Measurements from ENCODE around the gene CAPN9. TPM values are rescaled to one million over a fixed set of nuclear protein-coding genes. Genes with fewer than 3 reads are reported as not detected.
"Not testable (repeated sequence)": the region's sequence is repeated elsewhere in the genome, so short reads cannot be mapped to it uniquely, and the experiment has no call there.

CAPN9 gene
- total RNA-seq, 2 experiments from 2014 or later, result not detected

DNA sequence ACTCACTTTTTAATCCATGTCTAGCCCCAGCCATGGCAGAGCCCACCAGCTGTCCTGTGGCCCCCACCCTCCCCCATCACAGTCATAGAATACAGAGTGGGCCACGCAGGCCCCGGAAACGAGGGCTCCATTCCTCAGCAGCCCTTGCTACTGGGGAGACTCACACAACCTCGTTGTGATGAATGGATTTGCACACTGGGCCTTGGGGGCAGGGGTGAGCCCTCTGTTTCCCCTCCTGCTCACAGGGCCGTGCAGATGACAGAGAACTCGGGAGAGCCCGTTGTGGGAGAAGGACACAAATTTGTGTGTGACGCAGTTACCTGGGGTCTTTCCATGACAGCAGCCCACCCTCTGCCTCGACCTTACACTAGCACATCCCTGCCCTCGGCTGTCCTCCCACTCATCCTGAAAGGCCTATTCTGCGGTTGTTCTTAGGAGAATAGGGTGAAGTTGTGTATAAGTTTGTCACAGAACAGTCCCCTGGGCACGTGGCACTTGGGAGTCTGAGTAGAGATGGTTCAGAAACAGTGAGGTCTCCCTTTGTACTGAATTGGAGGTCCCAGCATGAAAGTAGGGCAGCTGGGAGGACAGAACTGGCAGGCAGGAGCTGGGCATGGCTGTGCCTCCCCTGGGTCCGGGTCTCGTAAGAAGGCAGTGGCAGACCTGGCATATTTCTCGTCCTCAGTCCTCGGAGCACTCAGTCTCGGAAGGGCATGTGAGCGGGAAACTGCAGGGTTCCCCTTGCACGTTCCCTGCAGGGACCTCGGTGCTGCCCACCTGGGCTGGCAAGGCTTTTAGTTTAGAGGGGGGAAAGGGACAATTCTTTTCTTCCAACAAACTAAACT is 40.1 kb upstream of the CAPN9 start:
- H3K4me3 Mint-ChIP-seq, result no peak overlapping the region
- POLR2A ChIA-PET, result no interaction called here
- DNase-seq (no peak), ATAC-seq (ENCODE audit: low read depth) (no peak)
- H3K4me1 Mint-ChIP-seq, result peaks cover 11% of the 10 kb centered on the region
- H3K9me3 Mint-ChIP-seq, result no peaks in the 10 kb centered on the region
- no peaks in the 10 kb centered on the region for H3K36me3 Mint-ChIP-seq
- H3K27ac Mint-ChIP-seq, result no peak overlapping the region
- peaks cover 11% of the 10 kb centered on the region for H3K27me3 Mint-ChIP-seq

DNA sequence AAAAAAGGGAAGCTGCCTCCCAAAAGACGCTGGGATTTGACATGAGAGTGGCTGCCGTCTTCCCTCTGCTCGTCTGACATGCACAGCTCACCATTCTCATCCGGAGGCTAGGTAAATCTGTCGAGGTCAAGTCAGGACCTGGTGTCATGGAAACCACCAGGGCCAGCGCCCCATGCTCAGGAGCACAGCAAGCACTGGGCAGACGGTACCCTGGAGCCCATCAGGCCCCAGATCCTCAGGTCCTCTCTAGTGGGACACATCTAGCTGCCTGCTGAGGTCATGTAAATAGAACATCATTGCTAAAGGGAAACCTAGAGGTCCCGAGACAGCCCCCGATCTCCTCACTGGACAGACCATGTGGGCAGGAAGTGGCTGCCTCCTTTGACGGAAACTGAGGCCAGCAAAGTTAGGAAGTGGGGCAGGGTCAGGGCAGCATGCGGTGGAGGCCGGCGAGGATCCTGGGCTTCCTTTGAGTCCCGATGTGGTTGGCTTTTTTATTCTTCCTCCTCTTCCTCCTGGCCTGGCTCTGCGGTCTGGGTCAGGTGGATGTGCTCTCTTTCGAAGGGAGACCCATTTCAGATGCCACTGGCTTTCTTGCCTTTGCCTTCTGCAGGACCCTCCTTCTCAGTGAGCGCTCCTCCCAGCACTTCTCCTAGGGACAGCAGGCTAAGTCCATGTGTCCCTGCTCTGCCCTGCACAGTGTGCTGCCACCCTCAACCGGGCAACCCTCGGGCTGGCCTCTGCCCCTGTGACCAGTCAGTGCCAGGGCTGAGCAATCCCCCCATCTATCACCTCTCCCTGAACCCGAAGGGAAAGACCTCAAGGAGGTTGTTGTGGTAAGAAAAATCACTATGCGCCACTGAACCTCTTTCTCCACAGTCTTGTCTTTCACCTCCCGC is 39.2 kb upstream of the CAPN9 start:
- Mint-ChIP-seq H3K9me3 (no peaks in the 10 kb centered on the region), H3K27ac (no peak overlapping the region)

DNA sequence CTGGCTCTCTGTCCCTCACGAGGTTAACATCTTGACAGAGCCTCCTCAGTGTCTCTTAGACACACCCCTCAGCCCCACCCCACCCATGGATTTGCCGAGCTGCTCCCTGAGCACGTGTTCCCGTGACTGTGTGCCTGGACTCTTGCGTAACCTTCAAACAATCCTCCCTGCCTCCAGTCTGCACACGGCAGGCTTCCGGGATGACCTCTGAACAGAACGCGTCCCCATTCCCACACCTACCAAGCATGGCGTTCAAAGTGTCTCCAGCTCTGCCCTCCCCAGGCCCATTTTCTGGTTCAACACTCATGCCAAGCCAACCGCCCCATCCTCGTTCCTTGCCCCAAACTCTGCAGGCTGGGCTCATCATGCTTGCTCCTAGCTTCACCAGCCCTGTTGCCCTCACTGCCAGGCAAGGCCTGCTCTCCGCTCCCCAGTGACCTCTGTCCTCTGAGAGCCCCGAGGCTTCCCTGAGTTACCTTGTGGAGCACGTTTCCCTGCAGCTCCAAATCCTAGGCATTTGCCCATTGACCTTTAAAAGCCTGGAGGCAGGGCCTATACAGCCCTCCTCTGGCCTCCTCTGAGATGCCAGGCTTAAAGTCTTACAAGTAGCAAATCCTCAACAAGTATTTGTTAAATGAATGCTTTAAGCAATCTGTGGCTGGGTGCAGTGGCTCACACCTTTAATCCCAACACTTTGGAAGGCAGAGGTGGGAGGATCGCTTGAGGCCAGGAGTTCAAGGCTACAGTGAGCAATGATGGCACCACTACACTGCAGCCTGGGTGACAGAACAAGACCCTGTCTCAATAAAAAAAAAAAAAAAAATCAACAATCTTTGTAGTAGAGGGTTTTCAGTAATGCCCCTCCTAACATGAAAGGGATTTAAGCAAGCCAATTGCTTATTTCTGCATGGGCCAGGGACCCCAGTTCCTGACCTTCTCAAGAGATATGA is 38.3 kb upstream of the CAPN9 start:
- Mint-ChIP-seq H3K4me3 (no peak overlapping the region), H3K27me3 (peaks cover 17% of the 10 kb centered on the region), H3K4me1 (peaks cover 11% of the 10 kb centered on the region), H3K9me3 (no peaks in the 10 kb centered on the region), H3K36me3 (no peaks in the 10 kb centered on the region), H3K27ac (no peak overlapping the region)
- DNase-seq, result no peak
- POLR2A ChIA-PET, result no interaction called here
- ATAC-seq (ENCODE audit: low read depth), result no peak

More for the DNA sequence above, 39.2 kb upstream of the CAPN9 start:
- H3K4me1 Mint-ChIP-seq, result peaks cover 11% of the 10 kb centered on the region
- no peaks in the 10 kb centered on the region for H3K36me3 Mint-ChIP-seq
- ATAC-seq (ENCODE audit: low read depth) (no peak), DNase-seq (no peak)
- peak overlapping the region; percentile 47 for H3K4me3 Mint-ChIP-seq
- POLR2A ChIA-PET, result no interaction called here
- peaks cover 11% of the 10 kb centered on the region for H3K27me3 Mint-ChIP-seq

DNA sequence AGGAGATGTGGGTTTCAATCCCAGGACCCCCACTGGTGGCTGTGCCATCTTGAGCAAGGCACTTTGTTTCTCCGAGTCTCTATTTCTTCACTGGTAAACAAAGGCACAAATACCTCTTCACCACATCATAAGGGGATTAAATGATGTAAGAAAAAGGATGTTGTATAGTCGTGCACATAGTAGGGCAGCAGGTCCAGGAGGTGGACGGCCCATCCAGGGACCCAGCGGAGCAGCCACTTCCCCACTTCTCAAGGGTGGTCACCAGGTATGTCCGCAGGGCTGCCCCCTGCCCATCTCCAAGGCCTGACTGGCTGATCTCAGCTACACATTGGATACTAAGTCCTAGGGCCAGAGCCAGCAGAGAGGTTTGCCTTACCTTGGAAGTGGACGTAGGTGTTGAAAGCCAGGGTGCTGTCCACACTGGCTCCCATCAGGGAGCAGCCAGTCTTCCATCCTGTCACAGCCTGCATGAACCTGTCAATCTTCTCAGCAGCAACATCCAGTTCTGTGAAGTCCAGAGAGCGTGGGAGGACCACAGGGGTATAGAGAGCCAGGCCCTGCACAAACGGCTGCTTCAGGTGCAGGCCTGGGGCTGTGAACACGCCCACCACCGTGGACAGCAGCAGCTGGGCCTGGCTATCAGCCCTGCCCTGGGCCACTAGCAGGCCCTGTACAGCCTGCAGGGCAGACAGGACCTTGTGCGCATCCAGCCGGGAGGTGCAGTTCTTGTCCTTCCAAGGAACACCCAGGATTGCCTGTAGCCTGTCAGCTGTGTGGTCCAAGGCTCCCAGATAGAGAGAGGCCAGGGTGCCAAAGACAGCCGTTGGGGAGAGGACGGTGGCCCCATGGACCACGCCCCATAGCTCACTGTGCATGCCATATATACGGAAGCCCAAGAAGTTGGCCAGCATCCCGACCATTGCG is 37.3 kb upstream of the CAPN9 start:
- POLR2A ChIA-PET, result no interaction called here
- H3K9me3 Mint-ChIP-seq, result no peaks in the 10 kb centered on the region
- peaks cover 22% of the 10 kb centered on the region for H3K27me3 Mint-ChIP-seq
- no peak overlapping the region for H3K27ac Mint-ChIP-seq
- DNase-seq, result no peak
- H3K4me1 Mint-ChIP-seq, result peaks cover 11% of the 10 kb centered on the region
- H3K36me3 Mint-ChIP-seq, result no peaks in the 10 kb centered on the region
- no peak for ATAC-seq (ENCODE audit: low read depth)
- H3K4me3 Mint-ChIP-seq, result no peak overlapping the region

DNA sequence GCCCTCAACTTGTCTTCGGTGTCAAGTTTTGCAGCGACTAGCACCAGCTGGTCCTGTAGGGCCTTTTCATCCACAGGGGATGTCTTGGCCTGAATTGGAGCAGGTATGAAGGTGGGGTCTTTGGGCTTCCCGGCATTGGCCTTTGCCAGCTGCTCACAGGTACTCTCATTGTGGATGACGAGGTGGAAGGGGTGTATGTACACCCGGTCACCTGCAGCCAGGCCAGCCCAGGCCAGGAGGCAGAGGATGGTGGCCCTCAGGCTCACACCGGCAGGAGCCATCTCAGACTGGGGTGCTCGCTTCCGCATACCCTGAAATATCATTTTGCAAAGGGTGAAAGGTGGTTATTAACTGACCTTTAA is 36.7 kb upstream of the CAPN9 start:
- Mint-ChIP-seq H3K27ac (no peak overlapping the region), H3K27me3 (peaks cover 23% of the 10 kb centered on the region), H3K9me3 (no peaks in the 10 kb centered on the region), H3K36me3 (no peaks in the 10 kb centered on the region), H3K4me1 (peaks cover 11% of the 10 kb centered on the region), H3K4me3 (no peak overlapping the region)
- DNase-seq (no peak), ATAC-seq (ENCODE audit: low read depth) (no peak)
- POLR2A ChIA-PET, result no interaction called here

DNA sequence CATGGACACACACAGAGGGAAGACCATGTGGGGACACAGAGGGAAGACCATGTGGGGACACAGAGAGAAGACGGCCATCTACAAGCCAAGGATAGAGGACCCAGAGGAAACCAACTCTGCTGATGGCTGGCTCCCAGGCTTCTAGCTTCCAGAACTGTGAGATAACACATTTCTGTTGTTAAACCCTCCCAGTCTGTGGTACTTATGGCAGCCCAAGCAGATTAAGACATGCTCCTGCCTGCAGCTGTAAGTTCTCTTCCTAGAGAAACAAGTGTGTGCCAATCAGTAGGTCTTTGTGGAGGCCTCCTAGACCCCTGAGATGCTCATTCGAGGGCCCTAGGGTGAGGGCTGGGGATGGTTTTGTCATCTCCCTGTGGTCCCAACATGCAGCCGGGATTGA is 35.9 kb upstream of the CAPN9 start:
- Mint-ChIP-seq H3K4me3 (no peak overlapping the region), H3K36me3 (no peaks in the 10 kb centered on the region), H3K9me3 (no peaks in the 10 kb centered on the region), H3K4me1 (peaks cover 11% of the 10 kb centered on the region), H3K27me3 (peaks cover 23% of the 10 kb centered on the region), H3K27ac (no peak overlapping the region)
- DNase-seq, result no peak
- POLR2A ChIA-PET, result no interaction called here
- ATAC-seq (ENCODE audit: low read depth), result no peak

DNA sequence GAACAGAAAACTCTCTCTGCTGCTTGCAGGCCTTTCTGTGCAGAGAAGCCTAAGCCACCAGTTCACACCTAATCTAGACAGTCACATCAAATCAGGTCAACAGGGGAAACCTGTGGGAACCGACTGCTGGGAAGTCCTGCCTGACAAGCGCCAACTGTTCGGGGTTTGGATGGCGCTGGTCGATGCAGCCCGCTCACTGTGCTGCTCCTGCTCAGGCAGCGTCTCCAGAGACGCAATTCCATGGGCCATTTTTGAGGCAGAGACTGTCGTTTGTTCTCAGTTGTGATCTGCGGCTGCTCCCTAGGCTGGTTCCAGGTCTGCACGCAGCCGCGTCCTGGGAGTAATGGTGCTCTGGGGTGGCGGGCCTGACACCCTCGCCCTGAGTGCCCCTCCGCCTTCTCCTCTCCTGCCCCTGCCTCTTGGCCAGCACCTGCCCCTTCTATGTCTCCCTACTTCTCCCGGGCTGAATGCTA is 34.7 kb upstream of the CAPN9 start:
- no peaks in the 10 kb centered on the region for H3K36me3 Mint-ChIP-seq
- H3K9me3 Mint-ChIP-seq, result peaks cover 2% of the 10 kb centered on the region
- H3K27ac Mint-ChIP-seq, result no peak overlapping the region
- ATAC-seq (ENCODE audit: low read depth) (no peak), DNase-seq (no peak)
- peaks cover 11% of the 10 kb centered on the region for H3K4me1 Mint-ChIP-seq
- POLR2A ChIA-PET, result no interaction called here
- peaks cover 23% of the 10 kb centered on the region for H3K27me3 Mint-ChIP-seq
- H3K4me3 Mint-ChIP-seq, result no peak overlapping the region

DNA sequence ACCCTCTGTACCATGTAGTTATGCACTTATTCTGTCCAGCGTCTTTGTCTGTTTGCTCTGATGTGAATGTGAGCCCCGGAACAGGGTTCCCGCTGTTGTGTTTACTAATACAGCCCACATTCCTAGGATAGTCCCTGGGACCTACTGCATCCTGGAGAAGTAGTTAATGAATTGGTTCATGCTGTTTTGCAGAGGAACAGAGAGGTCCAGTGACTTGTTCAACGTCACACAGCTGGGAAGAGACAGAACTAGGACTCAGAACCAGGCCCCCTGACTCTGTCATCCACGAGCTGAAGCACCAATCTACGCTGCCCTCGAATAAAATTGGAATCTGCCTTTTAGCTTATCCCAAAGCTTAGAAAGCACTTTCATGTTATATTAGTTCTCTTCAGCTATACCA is 34.0 kb upstream of the CAPN9 start:
- H3K36me3 Mint-ChIP-seq, result no peaks in the 10 kb centered on the region
- ATAC-seq (ENCODE audit: low read depth) (no peak), DNase-seq (no peak)
- H3K9me3 Mint-ChIP-seq, result peaks cover 2% of the 10 kb centered on the region
- POLR2A ChIA-PET, result no interaction called here
- H3K4me1 Mint-ChIP-seq, result peaks cover 6% of the 10 kb centered on the region
- H3K27me3 Mint-ChIP-seq, result peaks cover 19% of the 10 kb centered on the region
- no peak overlapping the region for H3K4me3 Mint-ChIP-seq
- H3K27ac Mint-ChIP-seq, result no peak overlapping the region

DNA sequence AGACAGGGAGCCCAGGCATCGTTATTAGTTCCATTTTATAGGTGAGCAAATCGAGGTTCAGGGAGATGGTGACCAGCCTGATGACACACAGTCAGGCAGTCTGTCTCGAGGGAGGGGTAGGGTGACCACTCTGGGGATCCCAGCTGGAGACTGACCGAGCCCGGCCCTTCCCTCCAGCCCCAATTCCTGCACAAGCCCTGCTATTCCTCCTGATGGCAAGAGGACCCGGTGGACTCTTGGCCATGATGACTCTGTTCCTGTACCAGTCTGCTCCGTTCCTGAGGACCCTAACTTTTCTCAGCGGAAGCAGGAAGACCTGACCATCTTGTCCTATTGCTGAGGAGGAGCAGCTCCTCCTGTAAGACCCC is 33.7 kb upstream of the CAPN9 start:
- no peak for DNase-seq
- H3K36me3 Mint-ChIP-seq, result no peaks in the 10 kb centered on the region
- ATAC-seq (ENCODE audit: low read depth), result no peak
- peaks cover 2% of the 10 kb centered on the region for H3K9me3 Mint-ChIP-seq
- POLR2A ChIA-PET, result no interaction called here
- H3K4me3 Mint-ChIP-seq, result no peak overlapping the region
- peaks cover 2% of the 10 kb centered on the region for H3K4me1 Mint-ChIP-seq
- H3K27ac Mint-ChIP-seq, result no peak overlapping the region
- peaks cover 17% of the 10 kb centered on the region for H3K27me3 Mint-ChIP-seq

DNA sequence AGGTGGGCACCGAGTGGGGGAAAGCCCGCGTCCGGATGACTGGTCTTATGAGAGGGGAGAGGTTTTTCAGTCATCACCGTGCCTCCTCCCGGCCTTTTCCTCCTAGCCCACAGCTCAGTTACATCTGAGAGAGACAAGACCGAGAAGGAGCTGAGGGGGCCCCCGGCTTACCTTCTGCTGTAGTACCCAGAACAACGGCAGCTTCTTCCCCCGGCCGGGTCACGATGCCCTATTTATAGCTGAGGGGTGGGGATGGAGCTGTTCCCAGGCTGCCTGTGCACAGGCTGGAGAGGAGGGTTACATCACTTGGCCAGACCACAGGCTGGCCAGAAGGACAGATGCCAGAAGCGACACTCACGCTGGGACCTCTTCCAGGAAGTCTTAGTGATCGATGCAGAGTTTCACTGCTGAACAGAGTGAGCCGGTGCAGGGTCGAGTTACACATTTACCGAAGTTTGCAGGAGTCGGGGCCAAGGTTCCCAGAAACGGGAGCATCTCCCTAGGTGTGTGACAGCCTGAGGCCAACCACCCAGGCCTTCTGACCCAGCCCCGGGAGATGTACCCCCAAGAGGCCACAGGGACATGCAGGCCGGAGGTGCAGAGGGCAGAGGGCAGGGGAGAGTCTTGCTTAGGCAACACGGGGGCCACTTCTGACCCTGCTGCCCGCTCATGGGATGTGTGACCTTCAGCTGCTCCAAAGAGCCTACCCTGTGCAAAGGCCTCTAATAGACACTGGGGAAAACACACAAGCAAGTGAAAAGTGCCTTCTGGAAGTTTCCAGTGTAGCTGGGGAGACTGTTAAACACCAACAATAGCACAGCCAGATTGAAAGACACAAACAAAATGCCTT is 33.0 kb upstream of the CAPN9 start, which contains the start of gene AGT:
Gene AGT, minus strand, starts transcription at position 208 of the 850 bp plus-strand sequence. CDS start 3,299 bp downstream, outside the sequence.
- no peaks in the 10 kb centered on the region for H3K36me3 Mint-ChIP-seq
- DNase-seq, result no peak
- no peak within 1 kb of the TSS for H3K27ac Mint-ChIP-seq
- H3K4me1 Mint-ChIP-seq, result no peaks in the 10 kb centered on the region
- POLR2A ChIA-PET, result no interaction called here
- H3K4me3 Mint-ChIP-seq, result no peak within 1 kb of the TSS
- peaks cover 2% of the 10 kb centered on the region for H3K9me3 Mint-ChIP-seq
- peaks cover 15% of the 10 kb centered on the region for H3K27me3 Mint-ChIP-seq
- no peak for ATAC-seq (ENCODE audit: low read depth)

DNA sequence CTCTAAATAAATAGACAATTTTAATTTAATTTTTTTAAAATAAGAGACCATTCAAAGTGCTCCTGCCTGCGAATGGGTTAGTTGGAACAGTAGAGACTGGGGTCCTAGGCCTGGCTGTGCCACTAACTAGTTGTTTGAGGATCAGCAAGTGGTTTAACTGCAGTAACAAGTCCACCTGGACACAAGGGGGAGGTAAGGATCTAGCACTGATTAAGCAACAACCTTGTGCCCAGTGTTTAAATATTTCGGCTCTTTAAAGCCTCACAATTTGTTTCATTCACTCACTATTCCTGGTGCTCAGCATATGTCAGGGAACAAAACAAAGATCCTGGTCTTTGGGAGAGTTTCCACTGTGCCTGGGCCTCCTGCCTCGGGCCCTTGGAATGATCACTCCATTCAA is 31.7 kb upstream of the CAPN9 start:
- no peak overlapping the region for H3K4me3 Mint-ChIP-seq
- no peaks in the 10 kb centered on the region for H3K36me3 Mint-ChIP-seq
- DNase-seq, result no peak
- H3K9me3 Mint-ChIP-seq, result peaks cover 2% of the 10 kb centered on the region
- POLR2A ChIA-PET, result no interaction called here
- ATAC-seq (ENCODE audit: low read depth), result no peak
- H3K27ac Mint-ChIP-seq, result no peak overlapping the region
- H3K27me3 Mint-ChIP-seq, result peaks cover 15% of the 10 kb centered on the region
- H3K4me1 Mint-ChIP-seq, result no peaks in the 10 kb centered on the region

DNA sequence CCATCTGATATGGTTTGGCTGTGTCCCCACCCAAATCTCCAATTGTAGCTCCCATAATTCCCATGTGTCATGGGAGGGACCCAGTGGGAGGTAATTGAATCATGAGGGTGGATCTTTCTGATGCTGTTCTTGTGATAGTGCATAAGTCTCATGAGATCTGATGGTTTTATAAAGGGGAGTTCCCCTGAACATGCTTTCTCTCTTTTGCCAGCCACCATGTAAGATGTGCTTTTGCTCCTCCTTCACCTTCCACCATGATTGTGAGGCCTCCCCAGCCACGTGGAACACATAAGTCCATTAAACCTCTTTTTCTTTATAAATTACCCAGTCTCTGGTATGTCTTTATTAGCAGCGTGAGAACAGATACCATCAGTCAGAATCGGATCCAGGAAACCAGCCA is 30.7 kb upstream of the CAPN9 start:
- H3K27ac Mint-ChIP-seq; H3K9me3 Mint-ChIP-seq; POLR2A ChIA-PET; DNase-seq; H3K36me3 Mint-ChIP-seq; ATAC-seq (ENCODE audit: low read depth); H3K4me1 Mint-ChIP-seq; H3K4me3 Mint-ChIP-seq: not testable (repeated sequence)
- peaks cover 15% of the 10 kb centered on the region for H3K27me3 Mint-ChIP-seq
